GM19397 (cell line): ENCODE measurements around the gene KSR1.

Source experiments
- ATAC-seq: cut with Tn5 transposase; IDR thresholded peaks from one replicate; pipeline ENCODE4 v1.9.1; 2021; ENCODE audit warnings: mild to moderate bottlenecking, moderate library complexity; ENCODE audit not compliant: unreplicated experiment

The KSR1 gene

DNA sequence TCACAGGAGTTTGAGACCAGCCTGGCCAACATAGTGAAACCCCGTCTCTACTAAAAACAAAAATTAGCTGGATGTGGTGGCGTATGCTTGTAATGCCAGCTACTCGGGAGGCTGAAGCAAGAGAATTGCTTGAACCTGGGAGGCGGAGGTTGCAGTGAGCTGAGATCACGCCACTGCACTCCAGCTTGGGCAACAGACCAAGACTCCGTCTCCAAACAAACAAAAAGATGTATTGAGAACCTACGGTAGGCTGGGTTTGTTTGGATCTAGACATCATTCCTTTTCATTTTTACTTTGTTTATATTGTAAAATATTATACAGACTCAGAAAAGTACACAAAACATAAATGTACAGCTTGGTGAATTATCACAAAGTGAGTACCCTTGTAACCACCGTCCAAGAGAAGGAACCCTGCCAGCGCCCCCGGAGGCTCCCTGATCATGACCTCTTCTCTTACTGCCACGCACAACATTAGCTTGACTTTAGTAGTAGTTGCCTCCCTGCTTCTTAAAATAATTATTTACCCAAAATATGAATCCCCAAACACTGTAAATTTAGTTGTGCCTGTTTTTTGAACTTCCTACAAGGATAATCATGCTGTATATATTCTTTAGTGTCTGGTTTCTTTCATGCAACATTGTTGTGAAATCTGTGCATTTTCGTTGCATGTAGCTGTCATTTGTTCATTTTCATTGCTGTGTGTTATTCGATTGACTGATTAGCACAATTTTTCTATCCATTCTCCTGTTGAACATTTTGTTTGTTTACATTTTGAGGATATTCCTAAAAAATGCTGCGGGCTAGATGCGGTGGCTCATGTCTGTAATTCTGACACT is 56.5 kb downstream of the KSR1 start:
- no peak for ATAC-seq

DNA sequence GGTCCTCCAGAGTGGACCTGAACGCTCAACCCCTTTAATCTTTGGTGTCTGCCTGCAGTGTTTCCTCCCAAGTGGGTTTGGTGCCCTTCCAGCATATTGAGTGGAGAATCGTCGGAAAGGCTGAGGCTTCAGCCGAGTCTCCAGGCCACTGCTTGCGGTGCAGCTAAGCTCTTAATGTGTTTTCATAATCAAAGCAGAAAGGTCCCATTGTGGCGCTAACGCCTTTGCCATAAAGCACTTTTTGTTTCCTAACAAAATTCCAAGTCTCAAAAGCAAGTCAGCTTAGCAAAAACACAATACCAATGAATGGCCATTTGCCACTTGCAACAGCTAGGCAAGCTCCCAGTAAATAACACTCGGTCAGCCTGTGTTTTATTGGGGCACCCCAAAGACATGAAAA is 57.6 kb downstream of the KSR1 start:
- ATAC-seq: no peak

GRCh38 chr17:27514595-27515413 is 58.6 kb downstream of the KSR1 start:
- ATAC-seq: no peak

- ATAC-seq: no peak
Observed at GRCh38 chr17:27518048-27518447, 61.8 kb downstream of the KSR1 start.

GRCh38 chr17:27518545-27519521 is 62.6 kb downstream of the KSR1 start:
- no peak for ATAC-seq

DNA sequence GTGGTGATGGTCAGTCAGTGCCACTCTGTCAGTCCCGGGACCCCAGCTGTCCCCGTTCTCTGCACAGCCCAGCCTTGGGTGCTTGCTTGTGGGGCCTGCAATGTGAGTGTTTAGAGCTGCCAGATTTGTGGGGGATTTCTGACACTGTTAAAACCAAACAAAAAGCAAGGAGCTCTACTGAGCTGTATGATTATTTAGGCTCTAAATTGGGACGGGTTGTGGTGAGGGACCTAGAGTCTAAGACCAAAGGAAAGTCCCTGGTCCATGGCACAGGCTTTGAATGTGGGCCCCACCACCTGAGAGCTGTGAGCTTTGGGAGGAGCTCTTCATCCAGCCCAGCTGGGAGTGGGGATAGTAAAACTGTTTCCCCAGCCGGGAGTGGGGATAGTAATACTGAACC is 63.3 kb downstream of the KSR1 start:
- no peak for ATAC-seq

GRCh38 chr17:27520491-27521185 is 64.4 kb downstream of the KSR1 start:
- no peak for ATAC-seq

DNA sequence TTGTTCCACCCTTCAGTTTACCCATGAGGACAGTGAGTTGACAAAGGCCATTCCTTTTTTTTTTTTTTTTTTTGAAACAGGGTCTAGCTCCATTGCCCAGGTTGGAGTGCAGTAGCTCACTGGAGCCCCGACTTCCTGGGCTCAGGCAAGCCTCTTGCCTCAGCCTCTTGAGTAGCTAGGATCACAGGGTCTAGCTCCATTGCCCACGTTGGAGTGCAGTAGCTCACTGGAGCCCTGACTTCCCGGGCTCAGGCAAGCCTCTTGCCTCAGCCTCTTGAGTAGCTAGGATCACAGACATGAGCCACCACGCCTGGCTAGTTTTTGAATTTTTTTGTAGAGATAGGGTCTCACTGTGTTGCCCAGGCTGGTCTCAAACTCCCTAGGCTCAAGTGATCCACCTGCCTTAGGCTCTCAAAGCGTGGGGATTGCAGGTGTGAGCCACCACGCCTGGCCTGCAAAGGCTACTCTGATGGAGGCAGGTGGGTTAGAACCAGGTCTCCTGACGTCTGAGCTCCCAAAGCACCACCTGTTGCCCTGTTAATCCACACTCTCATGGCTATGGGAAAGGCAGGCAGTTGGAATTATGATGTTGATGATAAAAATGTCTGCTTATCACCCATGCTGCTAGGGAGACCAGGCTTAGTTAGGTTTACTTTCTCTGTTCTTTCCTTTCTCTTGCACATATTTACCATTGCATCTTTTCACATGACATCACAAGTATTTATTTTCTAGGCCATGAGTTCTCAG is 65.2 kb downstream of the KSR1 start:
- no peak for ATAC-seq

- ATAC-seq: no peak
Observed at GRCh38 chr17:27522028-27522635, 65.9 kb downstream of the KSR1 start.

DNA sequence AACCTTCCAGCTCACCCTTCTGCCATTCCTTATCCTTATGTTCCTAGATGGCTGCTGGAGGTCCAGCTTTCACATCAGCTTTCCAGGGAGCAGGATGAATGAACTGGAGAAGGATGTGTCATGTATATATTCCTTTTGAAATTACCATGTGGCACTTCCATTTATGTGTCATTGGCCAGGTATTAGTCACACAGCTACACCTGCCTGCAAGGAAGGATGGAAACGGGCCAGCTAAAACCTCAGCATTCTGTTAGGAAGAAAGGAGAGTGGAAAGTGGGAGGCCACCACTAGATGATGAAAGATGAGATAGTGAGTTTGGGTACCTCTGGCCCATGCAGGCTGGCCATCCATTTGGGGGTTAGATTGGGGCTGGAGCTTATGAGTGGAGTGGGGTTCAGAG is 67.5 kb downstream of the KSR1 start:
- ATAC-seq: no peak

DNA sequence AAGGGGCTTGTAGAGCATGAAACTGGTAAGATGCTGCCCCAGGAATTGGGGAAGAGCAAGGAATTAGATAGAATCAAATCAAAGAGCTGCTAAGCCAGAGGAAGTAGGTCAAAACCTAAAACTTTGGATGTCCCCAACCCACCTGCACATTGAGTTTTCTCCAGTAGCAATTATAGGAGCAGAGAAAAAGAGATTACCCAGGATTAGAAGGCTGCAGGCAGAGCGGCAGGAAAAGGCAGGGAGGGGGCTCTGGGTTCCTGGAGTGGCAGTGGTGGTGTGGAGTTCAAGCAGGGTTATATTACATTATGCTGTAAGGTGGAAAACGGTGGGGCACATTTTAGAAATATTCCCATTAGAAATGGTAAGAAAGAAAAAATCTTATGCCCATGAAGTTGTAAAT is 68.3 kb downstream of the KSR1 start:
- no peak for ATAC-seq

DNA sequence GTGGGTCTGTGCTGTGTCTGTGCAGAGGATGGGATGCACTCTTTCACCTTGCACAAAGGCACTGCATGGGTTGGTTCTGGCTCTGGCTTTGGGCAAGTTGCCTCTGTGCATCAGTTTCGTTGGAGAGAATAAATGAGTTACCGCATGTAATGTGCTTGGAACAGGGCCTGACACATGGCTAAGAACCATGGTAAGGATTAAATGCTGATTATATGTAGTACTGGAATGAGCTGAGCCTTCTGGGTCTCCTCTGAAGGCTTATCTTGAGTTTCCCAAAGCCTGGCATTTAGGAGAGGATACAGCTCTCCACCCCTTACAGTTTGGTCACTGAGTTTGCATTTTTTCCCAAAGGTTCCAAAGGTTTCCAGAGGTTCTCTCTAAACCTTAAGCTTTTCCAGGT is 69.1 kb downstream of the KSR1 start:
- ATAC-seq: no peak

DNA sequence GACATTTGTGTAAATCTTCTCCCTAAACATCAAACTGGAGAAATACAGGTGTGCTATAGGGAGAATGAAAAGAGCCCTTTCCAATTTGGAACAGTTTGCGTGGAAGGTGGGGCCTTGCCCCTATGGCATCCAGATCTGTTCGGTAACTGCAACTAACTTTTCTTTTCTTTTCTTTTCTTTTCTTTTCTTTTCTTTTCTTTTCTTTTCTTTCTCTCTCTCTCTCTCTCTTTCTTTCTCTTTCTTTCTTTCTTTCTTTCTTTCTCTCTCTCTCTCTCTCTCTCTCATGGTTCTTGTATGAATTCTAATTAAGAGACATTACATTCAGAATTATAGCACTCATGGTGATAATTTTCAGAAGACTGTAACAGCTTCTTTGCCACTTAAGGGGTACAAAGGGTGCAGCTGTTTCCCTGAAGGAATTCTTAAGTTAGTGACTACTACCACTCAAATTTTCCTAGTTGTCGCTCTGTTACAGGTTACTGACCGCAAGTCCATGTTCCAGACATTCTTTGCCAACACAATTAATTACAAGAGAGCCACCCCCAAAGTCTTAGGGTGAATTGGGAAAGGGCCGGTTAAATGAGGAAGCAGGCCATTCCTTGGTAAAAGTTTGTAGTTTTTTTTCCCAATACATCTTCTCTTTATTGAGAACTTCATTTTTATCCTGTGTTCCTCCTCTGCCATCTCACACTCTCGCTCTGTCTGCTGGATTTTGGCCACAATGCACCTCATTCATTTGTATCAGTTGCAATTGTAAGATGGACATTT is 69.8 kb downstream of the KSR1 start:
- no peak for ATAC-seq

DNA sequence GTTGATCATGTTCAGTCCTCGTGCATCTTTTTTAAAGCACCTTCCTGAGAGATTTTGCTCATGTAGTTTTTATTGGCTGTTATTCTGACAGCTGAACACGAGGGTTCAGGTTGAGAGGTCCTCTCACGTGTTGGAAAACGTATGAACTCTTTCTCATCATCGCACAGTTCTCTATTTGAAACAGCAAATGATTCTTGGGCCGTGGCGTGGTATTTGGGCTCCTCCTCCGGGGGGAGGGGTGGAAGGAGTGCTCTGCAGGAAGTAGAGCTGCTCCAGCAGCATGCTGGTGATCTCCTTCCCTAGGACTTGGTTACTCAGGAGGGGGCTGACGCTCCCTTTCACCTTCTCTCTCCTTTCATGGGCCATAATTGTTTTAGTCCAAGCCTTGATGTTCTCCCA is 70.4 kb downstream of the KSR1 start:
- no peak for ATAC-seq

- ATAC-seq: no peak
Observed at GRCh38 chr17:27529230-27529796, 73.1 kb downstream of the KSR1 start.

GRCh38 chr17:27530764-27531391 is 74.6 kb downstream of the KSR1 start:
- peak; percentile 49 for ATAC-seq

- ATAC-seq: peak; percentile 28
Observed at GRCh38 chr17:27531469-27531961, 75.3 kb downstream of the KSR1 start.
